ENCODE results near the gene OR6T1.

OR6T1 gene, protein sequence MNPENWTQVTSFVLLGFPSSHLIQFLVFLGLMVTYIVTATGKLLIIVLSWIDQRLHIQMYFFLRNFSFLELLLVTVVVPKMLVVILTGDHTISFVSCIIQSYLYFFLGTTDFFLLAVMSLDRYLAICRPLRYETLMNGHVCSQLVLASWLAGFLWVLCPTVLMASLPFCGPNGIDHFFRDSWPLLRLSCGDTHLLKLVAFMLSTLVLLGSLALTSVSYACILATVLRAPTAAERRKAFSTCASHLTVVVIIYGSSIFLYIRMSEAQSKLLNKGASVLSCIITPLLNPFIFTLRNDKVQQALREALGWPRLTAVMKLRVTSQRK

DNA sequence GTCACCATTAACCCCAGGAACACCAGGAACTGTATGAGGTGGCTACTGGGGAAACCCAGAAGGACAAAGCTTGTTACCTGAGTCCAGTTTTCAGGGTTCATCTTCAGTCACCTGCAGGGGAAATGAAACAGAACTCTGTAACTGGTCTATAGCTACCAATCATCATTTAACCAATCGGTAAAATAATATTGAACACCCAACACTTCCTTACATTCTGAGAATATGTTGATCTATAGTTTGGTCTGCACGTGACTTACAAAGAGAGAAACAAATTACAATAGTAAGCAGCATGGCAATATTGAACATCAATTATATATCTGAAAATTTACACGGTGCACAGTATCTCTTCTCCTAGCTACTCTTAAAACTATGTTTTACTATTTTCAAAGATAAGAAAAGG, at the start of gene OR6T1:
Gene OR6T1 (minus strand): TSS at position 101 of the 400 bp plus-strand sequence. CDS start 0 bp downstream, at position 101.
- H3K4me2 ChIP-seq (ENCODE audit: low read depth, low read length): no peak within 1 kb of the TSS
- H4K20me1 ChIP-seq (ENCODE audit: insufficient read depth, low read length): no peaks in the 10 kb centered on the region
- H3K9me3 ChIP-seq (replicated peaks; ENCODE audit: insufficient read depth, low read length): no peaks in the 10 kb centered on the region
- DNase-seq: no peak
- H3F3A ChIP-seq (ENCODE audit: insufficient read depth, low read length): no peaks in the 10 kb centered on the region
- no peaks in the 10 kb centered on the region for H3K36me3 ChIP-seq (replicated peaks; ENCODE audit: insufficient read depth, low read length)
- TF ChIP-seq EZH2phosphoT487 (IDR thresholded peaks at IDR 0.05; ENCODE audit: low read length) (no peak), EZH2 (optimal IDR thresholded peaks at IDR 0.05; ENCODE audit: low read depth, low read length) (no peak)
- TF ChIP-seq, protein P1, sequence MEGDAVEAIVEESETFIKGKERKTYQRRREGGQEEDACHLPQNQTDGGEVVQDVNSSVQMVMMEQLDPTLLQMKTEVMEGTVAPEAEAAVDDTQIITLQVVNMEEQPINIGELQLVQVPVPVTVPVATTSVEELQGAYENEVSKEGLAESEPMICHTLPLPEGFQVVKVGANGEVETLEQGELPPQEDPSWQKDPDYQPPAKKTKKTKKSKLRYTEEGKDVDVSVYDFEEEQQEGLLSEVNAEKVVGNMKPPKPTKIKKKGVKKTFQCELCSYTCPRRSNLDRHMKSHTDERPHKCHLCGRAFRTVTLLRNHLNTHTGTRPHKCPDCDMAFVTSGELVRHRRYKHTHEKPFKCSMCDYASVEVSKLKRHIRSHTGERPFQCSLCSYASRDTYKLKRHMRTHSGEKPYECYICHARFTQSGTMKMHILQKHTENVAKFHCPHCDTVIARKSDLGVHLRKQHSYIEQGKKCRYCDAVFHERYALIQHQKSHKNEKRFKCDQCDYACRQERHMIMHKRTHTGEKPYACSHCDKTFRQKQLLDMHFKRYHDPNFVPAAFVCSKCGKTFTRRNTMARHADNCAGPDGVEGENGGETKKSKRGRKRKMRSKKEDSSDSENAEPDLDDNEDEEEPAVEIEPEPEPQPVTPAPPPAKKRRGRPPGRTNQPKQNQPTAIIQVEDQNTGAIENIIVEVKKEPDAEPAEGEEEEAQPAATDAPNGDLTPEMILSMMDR (IDR thresholded peaks at IDR 0.05; ENCODE audit: low read length): no peak
- H3K9me2 ChIP-seq (replicated peaks; ENCODE audit: insufficient read depth, low read length): no peaks in the 10 kb centered on the region
- no peak within 1 kb of the TSS for H3K4me3 ChIP-seq (ENCODE audit: low read length)
- no peak within 1 kb of the TSS for H2AFZ ChIP-seq (ENCODE audit: low read length)
- no peaks in the 10 kb centered on the region for H3K4me1 ChIP-seq (ENCODE audit: low read length)
- H3K79me2 ChIP-seq (ENCODE audit: low read length): no peaks in the 10 kb centered on the region
- no peak within 1 kb of the TSS for H3K27ac ChIP-seq (ENCODE audit: low read length)
- H3K27me3 ChIP-seq (replicated peaks; ENCODE audit: insufficient read depth, low read length): no peaks in the 10 kb centered on the region
- no peak within 1 kb of the TSS for H3K9ac ChIP-seq (ENCODE audit: low read length)

DNA sequence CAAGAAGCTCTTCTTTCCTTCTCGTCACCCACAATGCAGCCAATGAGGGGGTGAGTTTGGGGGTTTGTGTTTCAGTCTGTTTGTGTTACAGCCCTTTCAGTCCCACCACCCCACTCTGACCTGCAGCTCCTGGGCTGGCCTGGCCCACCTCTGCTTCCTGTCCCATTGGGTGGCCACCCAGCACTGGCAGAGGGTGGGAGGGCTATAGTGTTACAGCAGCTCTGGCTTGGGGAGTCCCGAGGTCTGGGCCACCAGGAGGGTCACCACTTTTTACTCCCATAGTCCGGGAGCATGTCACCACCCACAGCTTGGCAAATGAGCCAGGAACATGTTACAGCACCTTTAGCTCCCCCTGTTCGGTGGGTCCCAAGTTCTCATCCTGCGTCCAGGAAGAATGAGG, 35.7 kb upstream of the OR6T1 start:
- Histone ChIP-seq H3K27ac (ENCODE audit: low read length) (no peak overlapping the region), H3K27me3 (replicated peaks; ENCODE audit: insufficient read depth, low read length) (no peaks in the 10 kb centered on the region), H3K4me1 (ENCODE audit: low read length) (no peaks in the 10 kb centered on the region), H3K9me3 (replicated peaks; ENCODE audit: insufficient read depth, low read length) (no peaks in the 10 kb centered on the region), H3K79me2 (ENCODE audit: low read length) (no peaks in the 10 kb centered on the region), H3K9ac (ENCODE audit: low read length) (no peak overlapping the region), H3K36me3 (replicated peaks; ENCODE audit: insufficient read depth, low read length) (no peaks in the 10 kb centered on the region), H3F3A (ENCODE audit: insufficient read depth, low read length) (no peaks in the 10 kb centered on the region), H4K20me1 (ENCODE audit: insufficient read depth, low read length) (no peaks in the 10 kb centered on the region), H3K4me3 (ENCODE audit: low read length) (no peak overlapping the region), H3K4me2 (ENCODE audit: low read depth, low read length) (no peak overlapping the region), H2AFZ (ENCODE audit: low read length) (no peak overlapping the region), H3K9me2 (replicated peaks; ENCODE audit: insufficient read depth, low read length) (no peaks in the 10 kb centered on the region)
- no peak for DNase-seq
- TF ChIP-seq EZH2phosphoT487 (IDR thresholded peaks at IDR 0.05; ENCODE audit: low read length): no peak
- TF ChIP-seq EZH2 (optimal IDR thresholded peaks at IDR 0.05; ENCODE audit: low read depth, low read length): no peak
- TF ChIP-seq, protein P1 (IDR thresholded peaks at IDR 0.05; ENCODE audit: low read length): no peak

DNA sequence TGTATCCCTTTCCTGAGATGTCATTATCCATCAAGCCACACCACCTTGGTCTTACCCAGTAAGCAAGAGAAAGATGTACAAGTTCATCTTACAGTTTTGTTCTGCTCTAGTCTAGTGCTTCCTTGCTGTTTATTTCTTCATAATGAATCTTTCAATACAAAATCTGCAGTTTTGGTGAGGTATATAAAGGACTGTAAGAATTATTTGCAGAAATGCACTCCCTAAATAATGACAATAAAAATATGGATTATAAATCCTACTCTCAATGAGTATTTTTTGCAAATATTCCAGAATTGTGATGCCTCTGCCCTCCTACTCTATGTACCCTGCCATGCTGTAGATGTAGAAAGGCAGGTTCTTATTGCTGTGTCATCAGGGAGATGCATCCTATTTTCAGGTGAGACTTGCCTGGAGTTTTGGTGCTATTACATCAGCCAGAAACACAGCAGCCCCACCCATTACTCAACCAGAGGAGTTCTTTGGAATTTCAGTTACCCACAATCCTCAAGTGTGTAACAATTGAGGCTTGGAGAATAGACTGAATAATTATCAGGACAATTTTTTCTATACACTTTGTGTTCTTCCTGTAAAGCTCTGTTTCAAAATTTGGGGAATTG, 34.2 kb upstream of the OR6T1 start, which contains the start of gene OR10S1:
Gene OR10S1 (minus strand): TSS at position 51 of the 617 bp plus-strand sequence. CDS start 117 bp downstream, outside the sequence.
- H3F3A ChIP-seq (ENCODE audit: insufficient read depth, low read length): no peaks in the 10 kb centered on the region
- TF ChIP-seq EZH2 (optimal IDR thresholded peaks at IDR 0.05; ENCODE audit: low read depth, low read length) (no peak), EZH2phosphoT487 (IDR thresholded peaks at IDR 0.05; ENCODE audit: low read length) (no peak)
- TF ChIP-seq, protein P1 (IDR thresholded peaks at IDR 0.05; ENCODE audit: low read length): no peak
- H3K4me3 ChIP-seq (ENCODE audit: low read length): no peak within 1 kb of the TSS
- DNase-seq: no peak
- H3K36me3 ChIP-seq (replicated peaks; ENCODE audit: insufficient read depth, low read length): no peaks in the 10 kb centered on the region
- H3K9me2 ChIP-seq (replicated peaks; ENCODE audit: insufficient read depth, low read length): no peaks in the 10 kb centered on the region
- H3K79me2 ChIP-seq (ENCODE audit: low read length): no peaks in the 10 kb centered on the region
- no peaks in the 10 kb centered on the region for H3K4me1 ChIP-seq (ENCODE audit: low read length)
- no peak within 1 kb of the TSS for H3K4me2 ChIP-seq (ENCODE audit: low read depth, low read length)
- H3K27ac ChIP-seq (ENCODE audit: low read length): no peak within 1 kb of the TSS
- no peak within 1 kb of the TSS for H2AFZ ChIP-seq (ENCODE audit: low read length)
- no peaks in the 10 kb centered on the region for H3K27me3 ChIP-seq (replicated peaks; ENCODE audit: insufficient read depth, low read length)
- H3K9ac ChIP-seq (ENCODE audit: low read length): no peak within 1 kb of the TSS
- no peaks in the 10 kb centered on the region for H3K9me3 ChIP-seq (replicated peaks; ENCODE audit: insufficient read depth, low read length)
- no peaks in the 10 kb centered on the region for H4K20me1 ChIP-seq (ENCODE audit: insufficient read depth, low read length)
